GM21723 (cell line): ENCODE measurements around the gene SLX9.
"Not testable (repeated sequence)": the region's sequence is repeated elsewhere in the genome, so short reads cannot be mapped to it uniquely, and the experiment has no call there.

Experiments used
- ATAC-seq: cut with Tn5 transposase; IDR thresholded peaks from one replicate; pipeline ENCODE4 v1.9.1; 2021; ENCODE audit warnings: mild to moderate bottlenecking, moderate library complexity; ENCODE audit not compliant: unreplicated experiment

Gene SLX9

GRCh38 chr21:44914176-44914874, 25.5 kb upstream of the SLX9 start:
- peak; percentile 63 for ATAC-seq

DNA sequence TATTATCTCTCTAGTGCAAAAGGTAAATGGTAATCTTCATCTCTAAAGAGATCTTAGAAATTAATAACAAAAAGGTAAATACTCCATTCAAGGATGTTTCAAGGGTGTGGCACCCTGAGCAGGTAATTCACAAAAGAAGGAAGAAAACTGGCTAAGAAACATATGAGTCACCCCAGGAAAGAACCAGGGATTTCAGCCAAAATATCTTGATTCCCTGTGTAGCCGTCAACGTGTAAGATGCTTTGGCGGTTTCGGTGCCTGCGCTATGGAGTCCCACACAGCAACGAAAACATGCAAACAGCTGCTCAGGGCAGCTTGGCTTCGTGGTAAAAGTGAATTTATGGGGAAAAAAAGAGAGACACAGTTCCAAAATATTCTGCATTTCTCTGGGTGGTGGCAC, 22.9 kb upstream of the SLX9 start:
- no peak for ATAC-seq

DNA sequence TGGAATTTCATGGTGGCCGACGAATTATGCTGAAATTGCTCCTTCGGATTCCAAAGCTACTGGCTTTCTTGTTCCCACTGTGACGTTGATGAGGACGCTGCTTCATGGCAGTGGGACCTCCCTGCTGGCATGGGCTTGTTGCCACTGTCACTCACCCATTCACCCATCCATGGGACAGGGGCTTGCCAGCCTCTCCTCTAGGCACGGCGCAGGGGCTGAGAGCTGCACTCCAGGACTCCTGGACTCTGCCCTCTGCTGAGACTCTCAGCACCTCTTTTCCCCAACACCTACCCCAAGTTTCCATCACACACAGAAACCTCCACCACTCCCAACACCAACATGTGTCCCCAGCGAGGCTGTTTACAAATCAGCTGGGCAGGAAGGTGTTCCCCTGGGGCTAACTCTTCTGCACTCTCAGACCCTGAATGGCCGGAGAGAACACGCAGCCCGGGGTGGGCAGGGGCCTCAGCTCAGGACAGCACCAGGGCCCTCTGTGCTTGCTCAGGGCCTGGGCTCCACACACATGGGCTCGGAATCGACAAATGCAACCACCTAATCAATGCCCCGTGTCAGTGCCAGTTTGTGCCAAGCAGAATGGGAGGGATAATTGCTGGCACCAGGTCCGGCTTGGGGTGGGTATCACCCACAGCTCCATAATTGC, 22.3 kb upstream of the SLX9 start:
- no peak for ATAC-seq

GRCh38 chr21:44918107-44918470, 21.7 kb upstream of the SLX9 start:
- ATAC-seq: no peak

GRCh38 chr21:44918581-44919033, 21.2 kb upstream of the SLX9 start:
- no peak for ATAC-seq

- ATAC-seq: no peak
These were observed 20.5 kb upstream of the SLX9 start for GRCh38 chr21:44919111-44919912.

DNA sequence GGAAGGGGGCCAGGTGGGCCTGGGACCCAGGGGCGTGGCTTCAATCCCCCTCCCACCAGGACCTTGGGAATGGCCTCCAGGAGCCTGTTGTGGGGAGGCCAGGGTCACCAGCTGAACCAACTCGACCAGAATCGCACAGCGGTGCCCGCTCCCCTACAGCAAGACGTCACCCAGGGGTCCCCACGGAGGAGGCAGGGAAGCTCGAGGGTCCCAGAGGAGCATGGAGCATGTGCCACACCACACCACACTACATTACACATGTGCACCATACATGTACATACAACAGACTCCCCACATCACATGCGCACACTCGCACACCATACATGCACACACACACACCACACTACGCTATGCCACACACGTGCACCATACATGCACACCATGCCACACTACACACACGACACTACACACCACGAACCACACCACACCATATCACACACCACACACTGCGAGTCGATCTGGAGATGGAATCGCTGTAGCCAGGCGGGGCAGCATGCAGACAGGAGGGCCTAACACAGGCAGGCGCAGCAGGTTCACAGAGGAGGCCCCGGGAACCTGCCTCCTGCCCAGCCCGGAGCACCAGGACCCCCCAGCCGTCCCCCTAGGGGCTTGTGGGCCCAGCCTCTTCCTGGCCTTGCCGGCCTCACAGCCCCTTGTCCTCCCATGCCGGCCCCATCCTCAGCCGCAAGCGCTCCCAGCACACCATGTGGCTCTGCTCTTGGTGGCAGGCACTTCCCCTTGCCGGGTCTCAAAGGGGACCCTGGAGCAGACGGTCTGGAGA, 19.7 kb upstream of the SLX9 start:
- ATAC-seq: no peak

GRCh38 chr21:44920694-44921604, 18.9 kb upstream of the SLX9 start, which contains the start of gene ITGB2:
ITGB2 (minus strand) TSS chr21:44920899; CDS start chr21:44910782, 10,117 bp downstream.
- no peak for ATAC-seq

DNA sequence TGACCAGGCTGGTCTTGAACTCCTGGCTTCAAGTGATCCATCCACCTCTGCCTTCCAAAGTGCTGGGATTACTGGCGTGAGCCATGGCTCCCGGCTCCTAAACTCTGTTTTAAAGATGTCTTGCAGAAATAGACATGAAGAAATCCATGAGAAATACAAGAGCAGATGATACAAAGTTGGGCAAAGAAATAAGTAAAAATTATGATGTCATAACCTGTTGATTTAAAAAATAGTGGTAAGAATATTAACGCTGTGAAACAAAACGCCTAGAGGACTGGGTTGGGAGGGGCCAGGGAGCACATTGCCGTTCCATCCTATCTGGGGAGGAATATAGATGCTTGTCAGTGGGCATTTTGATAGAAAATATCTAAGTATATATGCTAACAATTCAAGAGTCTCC, 17.9 kb upstream of the SLX9 start:
- ATAC-seq: no peak

GRCh38 chr21:44923480-44924084, 16.2 kb upstream of the SLX9 start:
- ATAC-seq: no peak

GRCh38 chr21:44924606-44925377, 15.0 kb upstream of the SLX9 start:
- no peak for ATAC-seq

GRCh38 chr21:44925378-44925755, 14.5 kb upstream of the SLX9 start:
- no peak for ATAC-seq

DNA sequence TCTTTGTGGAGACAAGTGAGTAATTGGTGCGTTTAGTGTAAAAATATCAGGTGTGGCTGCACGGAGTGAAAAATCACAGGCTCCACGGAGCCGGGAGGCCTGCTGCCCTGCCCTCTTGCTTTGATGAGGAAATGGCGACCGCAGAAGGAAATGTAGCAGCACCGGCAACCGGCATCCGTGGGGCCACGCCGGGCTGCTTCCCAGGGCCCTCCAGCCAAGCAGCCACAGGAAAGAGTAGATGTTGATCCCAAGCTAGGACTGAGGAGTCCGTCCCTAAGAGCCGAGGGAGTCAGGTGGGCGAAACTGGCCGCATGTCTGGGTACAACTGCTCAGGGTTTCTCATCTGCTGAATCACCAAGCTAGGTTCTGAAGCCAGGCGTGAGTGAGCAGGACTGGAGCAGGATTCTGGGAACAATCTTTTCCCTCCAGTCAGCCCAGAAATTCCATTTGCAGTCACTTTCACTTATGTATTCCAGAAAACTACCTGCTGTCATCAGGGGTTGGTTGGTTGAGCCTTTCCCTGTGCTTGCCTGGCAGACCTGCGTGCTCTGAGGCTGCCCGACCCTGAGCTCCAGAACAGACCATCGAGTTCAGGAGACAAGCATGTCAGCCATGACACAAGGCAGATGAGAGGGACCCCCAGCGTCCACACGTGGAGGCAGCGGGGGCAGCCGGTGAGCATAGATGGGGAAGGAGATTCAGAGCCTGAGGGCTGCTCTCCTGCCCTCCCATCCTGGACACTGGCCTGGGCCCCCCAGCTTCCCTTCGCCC, 13.3 kb upstream of the SLX9 start:
- no peak for ATAC-seq

DNA sequence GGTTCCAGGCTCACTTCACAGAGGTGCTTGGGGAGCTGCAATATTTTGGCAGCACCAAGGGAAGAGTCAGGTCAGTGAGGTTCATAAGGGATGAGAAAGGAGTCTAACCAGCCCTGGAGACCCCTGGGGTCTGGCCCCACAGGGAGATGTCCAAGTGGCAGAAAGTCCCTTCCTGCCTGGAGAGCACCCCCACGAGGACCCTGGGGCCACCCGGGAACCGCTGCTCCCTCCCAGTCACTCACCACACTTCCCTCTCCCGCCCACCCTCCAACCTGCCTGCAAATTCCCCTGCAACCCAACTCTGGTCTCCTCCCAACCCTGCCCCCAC, 12.6 kb upstream of the SLX9 start:
- ATAC-seq: no peak

- no peak for ATAC-seq
These were observed 12.0 kb upstream of the SLX9 start for GRCh38 chr21:44927587-44928461.

DNA sequence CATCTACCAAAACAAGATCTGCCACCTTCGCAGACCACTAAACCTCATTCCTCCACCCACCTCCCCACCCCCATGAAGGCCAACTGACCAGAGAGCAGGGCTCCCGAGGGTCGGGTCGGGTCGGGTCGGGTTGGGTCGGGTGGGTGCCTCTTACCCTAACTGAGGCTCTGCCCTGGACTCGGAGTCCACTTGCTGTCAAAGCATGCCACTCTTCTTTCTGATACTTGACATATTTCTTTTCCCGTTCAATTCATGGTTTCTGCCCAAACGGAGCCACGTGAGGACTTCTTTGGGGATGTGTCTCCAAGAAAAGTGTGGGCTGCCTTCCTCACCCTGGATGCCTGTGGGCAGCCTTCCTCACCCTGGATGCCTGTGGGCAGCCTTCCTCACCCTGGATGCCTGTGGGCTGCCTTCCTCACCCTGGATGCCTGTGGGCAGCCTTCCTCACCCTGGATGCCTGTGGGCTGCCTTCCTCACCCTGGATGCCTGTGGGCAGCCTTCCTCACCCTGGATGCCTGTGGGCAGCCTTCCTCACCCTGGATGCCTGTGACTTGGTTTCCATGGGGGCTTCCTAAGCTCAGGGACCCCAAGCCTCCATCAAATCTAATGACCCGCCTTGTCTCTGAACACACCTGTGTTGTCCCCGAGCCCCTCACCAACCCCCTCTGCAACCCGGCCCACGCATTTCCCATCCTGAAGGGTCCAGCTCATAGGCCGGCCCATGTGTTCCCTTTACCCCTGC, 11.2 kb upstream of the SLX9 start:
- not testable (repeated sequence) for ATAC-seq
